ENCODE measurements around the gene ADAMTSL1. TPM values are rescaled to one million over a fixed set of nuclear protein-coding genes. Genes with fewer than 3 reads are reported as not detected.

ADAMTSL1 gene
- total and polyA plus RNA-seq, 2 of the 13 experiments (the other 11 are each of a cell fraction or from before 2014, with no cell fraction given), result not detected

GRCh38 chr9:18482371-18482770 lies 8.4 kb downstream of the ADAMTSL1 start:
- Histone ChIP-seq H3K36me3 (replicated peaks in 1 of 2; ENCODE audit: control insufficient read depth in 1 of 2, insufficient read depth in 2 of 2, low read length in 2 of 2) (no peaks in the 10 kb centered on the region), H3K4me2 (ENCODE audit: low read depth, low read length) (no peak overlapping the region), H3K27me3 (ENCODE audit: control insufficient read depth in 1 of 2, insufficient read depth in 2 of 2, low read length in 2 of 2) (no peaks in the 10 kb centered on the region), H3K79me2 (ENCODE audit: insufficient read depth, low read length) (no peaks in the 10 kb centered on the region), H3K4me1 (ENCODE audit: insufficient read depth, low read length) (no peaks in the 10 kb centered on the region), H4K20me1 (ENCODE audit: insufficient read depth, low read length) (no peaks in the 10 kb centered on the region), H2AFZ (ENCODE audit: low read length) (no peak overlapping the region), H3K9me3 (ENCODE audit: low read length) (no peaks in the 10 kb centered on the region), H3K9ac (ENCODE audit: insufficient read depth, low read depth, low read length) (no peak overlapping the region), H3K27ac (ENCODE audit: extremely low read length, insufficient read depth, low read length) (no peak overlapping the region), H3K4me3 (replicated peaks in 1 of 3; ENCODE audit: insufficient read depth in 1 of 3, low read depth in 2 of 3, low read length in 3 of 3) (no peak overlapping the region)
- BruUV-seq (replicated peaks), result no TSS peak
- FAIRE-seq, result no peak
- ChIA-PET POLR2A (no interaction called here), CTCF (ENCODE audit: low intra/inter-chr PET ratio, low total read pairs) (no interaction called here)
- intact Hi-C loops (cut with micrococcal nuclease; ENCODE audit: unreplicated experiment), result no loop called here
- in situ Hi-C loops (cut with HindIII; ENCODE audit: extremely low pct_ligation_motif_present, low pct_unique_long_range_greater_than_20kb), result no loop called here
- no peak for ATAC-seq
- WGBS (ENCODE audit: low lambda C conversion rate), result 3% methylated on average over 2 of the region's 2 CpGs
- DNase-seq (ENCODE audit: low spot score), result no peak
- TF ChIP-seq ISL2 (CRISPR knock-in tag; IDR thresholded peaks at IDR 0.05) (no peak), ZNF317 (CRISPR knock-in tag; IDR thresholded peaks at IDR 0.05) (no peak), AKNA (CRISPR knock-in tag; IDR thresholded peaks at IDR 0.05; ENCODE audit: borderline replicate concordance) (no peak), KLF13 (CRISPR knock-in tag; IDR thresholded peaks at IDR 0.05) (no peak), CHD4 (IDR thresholded peaks at IDR 0.05; ENCODE audit: borderline replicate concordance, low read length) (no peak)
- TF ChIP-seq, protein P1, sequence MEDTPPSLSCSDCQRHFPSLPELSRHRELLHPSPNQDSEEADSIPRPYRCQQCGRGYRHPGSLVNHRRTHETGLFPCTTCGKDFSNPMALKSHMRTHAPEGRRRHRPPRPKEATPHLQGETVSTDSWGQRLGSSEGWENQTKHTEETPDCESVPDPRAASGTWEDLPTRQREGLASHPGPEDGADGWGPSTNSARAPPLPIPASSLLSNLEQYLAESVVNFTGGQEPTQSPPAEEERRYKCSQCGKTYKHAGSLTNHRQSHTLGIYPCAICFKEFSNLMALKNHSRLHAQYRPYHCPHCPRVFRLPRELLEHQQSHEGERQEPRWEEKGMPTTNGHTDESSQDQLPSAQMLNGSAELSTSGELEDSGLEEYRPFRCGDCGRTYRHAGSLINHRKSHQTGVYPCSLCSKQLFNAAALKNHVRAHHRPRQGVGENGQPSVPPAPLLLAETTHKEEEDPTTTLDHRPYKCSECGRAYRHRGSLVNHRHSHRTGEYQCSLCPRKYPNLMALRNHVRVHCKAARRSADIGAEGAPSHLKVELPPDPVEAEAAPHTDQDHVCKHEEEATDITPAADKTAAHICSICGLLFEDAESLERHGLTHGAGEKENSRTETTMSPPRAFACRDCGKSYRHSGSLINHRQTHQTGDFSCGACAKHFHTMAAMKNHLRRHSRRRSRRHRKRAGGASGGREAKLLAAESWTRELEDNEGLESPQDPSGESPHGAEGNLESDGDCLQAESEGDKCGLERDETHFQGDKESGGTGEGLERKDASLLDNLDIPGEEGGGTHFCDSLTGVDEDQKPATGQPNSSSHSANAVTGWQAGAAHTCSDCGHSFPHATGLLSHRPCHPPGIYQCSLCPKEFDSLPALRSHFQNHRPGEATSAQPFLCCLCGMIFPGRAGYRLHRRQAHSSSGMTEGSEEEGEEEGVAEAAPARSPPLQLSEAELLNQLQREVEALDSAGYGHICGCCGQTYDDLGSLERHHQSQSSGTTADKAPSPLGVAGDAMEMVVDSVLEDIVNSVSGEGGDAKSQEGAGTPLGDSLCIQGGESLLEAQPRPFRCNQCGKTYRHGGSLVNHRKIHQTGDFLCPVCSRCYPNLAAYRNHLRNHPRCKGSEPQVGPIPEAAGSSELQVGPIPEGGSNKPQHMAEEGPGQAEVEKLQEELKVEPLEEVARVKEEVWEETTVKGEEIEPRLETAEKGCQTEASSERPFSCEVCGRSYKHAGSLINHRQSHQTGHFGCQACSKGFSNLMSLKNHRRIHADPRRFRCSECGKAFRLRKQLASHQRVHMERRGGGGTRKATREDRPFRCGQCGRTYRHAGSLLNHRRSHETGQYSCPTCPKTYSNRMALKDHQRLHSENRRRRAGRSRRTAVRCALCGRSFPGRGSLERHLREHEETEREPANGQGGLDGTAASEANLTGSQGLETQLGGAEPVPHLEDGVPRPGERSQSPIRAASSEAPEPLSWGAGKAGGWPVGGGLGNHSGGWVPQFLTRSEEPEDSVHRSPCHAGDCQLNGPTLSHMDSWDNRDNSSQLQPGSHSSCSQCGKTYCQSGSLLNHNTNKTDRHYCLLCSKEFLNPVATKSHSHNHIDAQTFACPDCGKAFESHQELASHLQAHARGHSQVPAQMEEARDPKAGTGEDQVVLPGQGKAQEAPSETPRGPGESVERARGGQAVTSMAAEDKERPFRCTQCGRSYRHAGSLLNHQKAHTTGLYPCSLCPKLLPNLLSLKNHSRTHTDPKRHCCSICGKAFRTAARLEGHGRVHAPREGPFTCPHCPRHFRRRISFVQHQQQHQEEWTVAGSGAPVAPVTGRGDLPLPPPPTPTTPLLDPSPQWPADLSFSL (CRISPR knock-in tag; IDR thresholded peaks at IDR 0.05), result no peak
- TF ChIP-seq, protein P2, sequence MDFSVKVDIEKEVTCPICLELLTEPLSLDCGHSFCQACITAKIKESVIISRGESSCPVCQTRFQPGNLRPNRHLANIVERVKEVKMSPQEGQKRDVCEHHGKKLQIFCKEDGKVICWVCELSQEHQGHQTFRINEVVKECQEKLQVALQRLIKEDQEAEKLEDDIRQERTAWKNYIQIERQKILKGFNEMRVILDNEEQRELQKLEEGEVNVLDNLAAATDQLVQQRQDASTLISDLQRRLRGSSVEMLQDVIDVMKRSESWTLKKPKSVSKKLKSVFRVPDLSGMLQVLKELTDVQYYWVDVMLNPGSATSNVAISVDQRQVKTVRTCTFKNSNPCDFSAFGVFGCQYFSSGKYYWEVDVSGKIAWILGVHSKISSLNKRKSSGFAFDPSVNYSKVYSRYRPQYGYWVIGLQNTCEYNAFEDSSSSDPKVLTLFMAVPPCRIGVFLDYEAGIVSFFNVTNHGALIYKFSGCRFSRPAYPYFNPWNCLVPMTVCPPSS (IDR thresholded peaks at IDR 0.05), result no peak

Measured in HepG2 (cell line).